ENCODE measurements around the gene IPO7. TPM values are rescaled to one million over a fixed set of nuclear protein-coding genes. Genes with fewer than 3 reads are reported as not detected.

The IPO7 gene
- total RNA-seq, 1 donor from 2014 or later: 234 TPM

DNA sequence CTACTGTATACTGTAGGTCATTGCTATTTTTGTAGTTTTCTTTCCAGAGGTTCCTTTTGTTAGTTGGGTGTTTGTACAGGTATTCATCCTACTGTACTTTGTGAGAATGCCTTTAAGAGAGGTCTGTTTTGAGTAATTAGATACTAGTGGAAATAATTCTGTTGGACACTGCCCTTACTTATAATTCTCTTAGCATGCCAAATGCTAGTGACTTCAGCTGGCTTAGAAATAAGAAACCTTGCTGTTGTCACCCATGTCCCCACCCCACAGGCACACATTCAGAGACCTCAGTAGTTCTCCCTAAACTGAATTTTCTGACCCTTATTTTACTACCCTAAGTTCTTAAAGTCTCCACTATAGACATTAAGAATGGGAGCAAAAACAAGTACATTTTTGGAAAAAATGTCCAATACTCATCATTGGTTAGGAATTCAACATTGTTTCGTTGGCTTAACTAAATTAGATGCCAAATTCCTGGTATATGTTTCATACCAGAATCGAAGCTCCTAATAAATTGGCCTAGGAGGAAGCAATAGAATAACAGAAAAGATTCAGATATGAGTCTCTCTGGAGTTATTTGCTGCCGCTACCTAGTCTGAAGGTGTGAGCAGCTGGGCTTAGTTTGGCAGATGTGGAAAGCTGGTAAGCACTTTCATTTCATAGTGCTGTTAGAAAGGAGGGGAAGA, 104.8 kb downstream of the IPO7 start:
- no peak for FAIRE-seq
- no peak for DNase-seq (ENCODE audit: low spot score in 2 of 2)

DNA sequence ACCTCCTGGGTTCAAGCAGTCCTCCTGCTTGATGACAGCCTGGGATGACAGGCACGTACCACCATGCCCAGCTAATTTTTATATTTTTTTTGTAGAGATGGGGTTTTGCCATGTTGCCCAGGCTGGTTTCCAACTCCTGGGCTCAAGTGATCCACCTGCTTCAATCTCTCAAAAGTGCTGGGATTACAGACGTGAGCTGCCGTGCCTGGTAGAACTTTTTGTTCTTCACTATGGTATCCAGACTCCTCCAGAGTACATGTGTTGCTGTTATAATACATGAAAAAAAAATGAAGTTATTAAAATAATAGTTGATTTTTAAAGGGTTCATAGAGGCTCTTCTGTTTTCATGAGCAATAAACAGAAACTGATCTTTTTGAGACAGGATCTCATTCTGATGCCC, 105.9 kb downstream of the IPO7 start:
- FAIRE-seq (no peak), DNase-seq (ENCODE audit: low spot score in 2 of 2) (no peak)

DNA sequence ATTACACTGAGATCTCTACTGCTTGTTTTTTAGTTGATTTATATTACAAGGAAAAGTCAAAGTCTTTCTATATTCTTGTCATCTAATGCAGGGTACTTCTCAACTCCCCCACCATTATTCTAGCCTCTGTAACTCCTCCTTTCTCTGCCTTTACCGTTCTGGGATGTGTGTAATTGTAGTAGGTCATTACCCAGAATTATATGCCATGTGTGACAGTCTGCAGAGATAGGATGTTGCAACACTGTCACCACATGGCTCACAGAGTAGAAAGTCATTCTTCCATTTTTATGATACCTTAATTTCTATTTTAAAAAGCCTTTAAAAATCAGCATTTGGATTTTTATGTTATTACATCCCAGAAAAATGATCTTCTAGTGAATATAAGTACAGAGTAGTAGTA, 109.0 kb downstream of the IPO7 start:
- DNase-seq (ENCODE audit: low spot score in 2 of 2): no peak
- no peak for FAIRE-seq

DNA sequence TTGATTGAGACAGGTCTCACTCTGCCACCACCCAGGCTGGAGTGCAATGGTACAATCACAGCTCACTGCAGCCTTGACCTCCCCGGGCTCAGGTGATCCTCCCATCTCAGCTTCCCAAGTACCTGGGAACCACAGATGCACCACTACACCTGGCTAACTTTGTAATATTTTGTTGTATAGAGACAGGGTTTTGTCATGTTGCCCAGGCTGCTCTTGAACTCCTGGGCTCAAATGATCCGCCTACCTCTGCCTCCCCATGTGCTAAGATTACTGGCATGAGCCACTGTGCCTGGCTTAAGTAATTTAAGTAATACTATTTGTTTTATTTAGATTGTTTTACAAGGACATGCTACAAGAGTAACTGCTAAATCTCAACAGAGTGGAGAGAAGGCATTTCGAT, 109.9 kb downstream of the IPO7 start:
- no peak for DNase-seq (ENCODE audit: low spot score in 2 of 2)
- no peak for FAIRE-seq

DNA sequence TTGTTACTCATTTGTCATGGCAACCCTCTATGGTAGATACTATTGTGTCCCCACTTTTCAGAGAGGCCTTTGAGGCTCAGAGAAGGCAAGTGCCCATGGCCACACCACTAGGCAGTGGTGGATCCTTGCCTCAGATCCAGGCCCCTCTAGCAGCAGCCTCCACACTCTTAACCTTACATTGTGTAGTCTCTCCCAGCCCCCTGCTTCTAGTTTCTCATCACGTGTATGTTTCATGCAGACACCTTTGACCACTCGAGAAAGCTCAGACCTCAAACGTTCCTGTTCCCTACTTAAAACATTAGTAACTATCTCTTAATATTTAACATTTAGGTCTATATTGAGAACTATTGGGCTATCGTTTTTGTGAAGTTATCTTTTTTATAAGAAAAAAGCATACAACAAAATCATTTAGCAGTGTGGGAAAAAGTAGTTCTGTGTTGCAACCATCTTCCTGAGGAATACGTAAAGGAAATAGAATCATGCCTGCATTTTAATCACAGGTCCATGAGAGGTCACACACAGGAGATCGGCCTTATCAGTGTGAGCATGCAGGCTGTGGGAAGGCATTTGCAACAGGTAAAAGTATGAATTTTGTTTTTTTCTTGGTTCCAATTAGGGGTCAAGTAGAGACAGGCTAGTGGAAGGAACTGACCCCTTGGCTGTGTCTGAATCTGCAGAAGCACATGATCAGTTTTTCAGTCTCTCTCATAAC, 111.5 kb downstream of the IPO7 start:
- FAIRE-seq (no peak), DNase-seq (ENCODE audit: low spot score in 2 of 2) (no peak)

Small RNAs within 50 kb of the gene (small RNA-seq; reads per million reads assigned to genes)
- gene SNORA23: 26.3 reads per million, percentile 97 among the genes with 10 or more reads in this experiment

Other genes with a start within 250 kb of the IPO7 start
- 119 TPM for gene DENND5A, start 119.3 kb upstream of the IPO7 start, total RNA-seq
- gene TMEM41B, start 70.1 kb upstream of the IPO7 start, total RNA-seq: 69.7 TPM
- 23.6 TPM for gene ZNF143, start 76.4 kb downstream of the IPO7 start, total RNA-seq
- gene WEE1, start 189.0 kb downstream of the IPO7 start, total RNA-seq: 11.0 TPM

Data from frontal cortex (tissue), 4 donors.